A204.1 (cell line): ENCODE data around the gene RPS6KC1.
A peak's percentile ranks its signal among the peaks of the same experiment; 100 is the strongest.
"Not testable (repeated sequence)": the region's sequence is repeated elsewhere in the genome, so short reads cannot be mapped to it uniquely, and the experiment has no call there.

ENCODE experiments used
- FAIRE-seq: peaks from 2 replicates; lab custom pipeline; 2012; peaks lifted over from hg19 to GRCh38; lab: Jason Lieb, UNC

Gene RPS6KC1

DNA sequence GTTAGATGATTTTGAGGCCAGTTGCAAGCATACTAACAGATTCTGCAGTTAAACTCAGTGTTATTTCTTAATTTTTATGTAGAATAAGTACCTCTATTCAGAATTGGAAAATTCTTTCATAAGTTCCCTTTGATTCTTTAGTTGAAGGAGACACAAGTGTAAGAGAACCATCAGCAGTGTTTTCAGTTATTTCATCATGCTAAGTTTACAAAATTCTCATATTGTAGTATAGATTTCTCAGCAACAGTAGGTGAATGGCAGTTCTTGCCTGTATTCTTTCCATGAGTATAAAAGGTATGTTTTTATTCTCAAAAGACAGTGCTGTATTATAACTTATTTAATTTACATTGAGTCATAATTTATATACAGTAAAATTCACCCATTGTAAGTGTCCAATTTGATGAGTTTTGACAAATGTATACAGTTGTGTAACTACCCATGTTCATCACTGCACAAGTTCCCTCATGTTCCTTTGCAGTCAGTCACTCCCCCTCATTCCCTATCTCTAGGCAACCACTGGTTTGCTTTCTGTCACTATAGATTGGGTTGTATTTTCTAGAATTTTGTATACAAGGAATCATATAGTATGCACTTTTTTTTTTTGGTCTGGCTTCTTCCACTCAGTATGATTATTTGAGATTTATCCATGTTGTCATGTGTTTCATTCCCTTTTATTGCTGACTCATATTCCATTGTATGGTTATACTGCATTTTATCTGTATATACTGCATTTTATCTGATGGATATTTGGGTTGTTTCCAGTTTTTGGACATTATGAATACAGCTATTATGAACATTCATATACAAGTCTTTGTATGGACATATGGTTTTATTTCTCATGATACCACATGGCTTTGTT, 3.9 kb downstream of the RPS6KC1 start:
- no peak for FAIRE-seq

DNA sequence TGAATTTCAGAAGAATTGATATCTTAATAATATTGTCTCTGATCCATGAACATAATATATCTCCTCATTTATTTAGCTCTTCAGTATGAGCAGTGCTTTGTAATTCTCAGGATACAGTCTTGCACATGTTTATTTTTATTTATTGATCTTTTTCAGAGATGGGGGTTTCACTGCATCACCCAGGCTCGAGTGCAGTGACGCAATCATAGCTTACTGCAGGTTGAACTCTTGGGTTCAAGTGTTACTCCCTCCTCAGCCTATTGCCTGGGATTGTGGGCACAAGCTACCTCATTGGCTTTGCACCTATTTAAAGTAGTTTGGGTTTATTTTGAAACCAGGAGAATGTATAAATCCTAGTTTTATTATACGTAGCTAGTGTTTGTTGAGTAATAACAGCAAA, 4.7 kb downstream of the RPS6KC1 start:
- FAIRE-seq = no peak

DNA sequence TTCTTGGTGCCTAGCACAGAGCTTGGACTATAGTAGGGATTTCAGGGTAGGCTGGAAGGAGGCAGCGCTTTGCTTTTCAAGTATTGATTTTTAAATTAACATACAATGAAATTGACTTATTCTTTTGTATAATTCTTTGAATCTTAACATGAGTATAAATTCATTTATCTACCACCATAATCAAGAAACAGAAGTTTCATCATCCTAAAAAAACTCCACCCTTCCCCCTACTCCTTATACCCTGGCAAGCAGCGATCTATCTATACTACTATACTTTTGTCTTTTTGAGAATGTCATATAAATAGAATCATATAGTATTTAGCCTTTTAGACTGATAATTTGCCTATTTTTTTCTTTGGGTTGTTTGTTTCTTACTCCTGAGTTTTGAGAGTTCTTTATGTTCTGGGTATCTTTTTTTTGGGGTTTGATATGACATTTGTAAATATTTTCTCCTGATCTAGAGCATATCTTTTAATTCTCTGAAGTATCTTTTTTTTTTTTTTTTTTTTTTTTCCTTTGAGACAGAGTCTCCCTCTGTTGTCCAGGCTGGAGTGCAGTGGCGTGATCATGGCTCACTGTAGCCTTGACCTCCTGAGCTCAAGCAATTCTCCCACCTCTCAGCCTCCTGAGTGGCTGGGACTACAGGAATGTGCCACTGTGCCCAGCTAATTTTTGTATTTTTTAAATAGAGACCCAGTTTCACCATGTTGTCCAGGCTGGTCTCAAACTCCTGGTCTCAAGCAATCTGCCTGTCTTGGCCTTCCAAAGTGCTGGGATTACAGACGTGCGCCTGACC, 6.4 kb downstream of the RPS6KC1 start:
- FAIRE-seq = no peak

DNA sequence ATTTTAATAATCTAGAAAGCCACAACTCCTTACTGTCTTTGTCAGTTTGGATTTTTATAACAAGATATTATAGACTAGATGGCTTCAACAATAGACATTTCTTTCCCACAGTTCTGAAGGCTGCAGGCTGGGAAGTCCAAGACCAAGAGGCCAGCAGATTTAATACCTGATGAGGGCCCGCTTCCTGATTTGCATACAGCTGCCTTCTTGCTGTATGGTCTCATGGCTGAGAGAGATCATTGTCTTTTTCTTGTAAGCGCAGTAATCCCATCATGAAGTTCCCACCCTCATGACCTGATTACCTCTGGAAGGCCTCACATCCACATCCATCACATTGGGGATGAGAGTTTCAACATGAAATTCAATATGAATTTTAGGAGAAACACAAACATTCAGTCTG, 9.8 kb downstream of the RPS6KC1 start:
- no peak for FAIRE-seq

DNA sequence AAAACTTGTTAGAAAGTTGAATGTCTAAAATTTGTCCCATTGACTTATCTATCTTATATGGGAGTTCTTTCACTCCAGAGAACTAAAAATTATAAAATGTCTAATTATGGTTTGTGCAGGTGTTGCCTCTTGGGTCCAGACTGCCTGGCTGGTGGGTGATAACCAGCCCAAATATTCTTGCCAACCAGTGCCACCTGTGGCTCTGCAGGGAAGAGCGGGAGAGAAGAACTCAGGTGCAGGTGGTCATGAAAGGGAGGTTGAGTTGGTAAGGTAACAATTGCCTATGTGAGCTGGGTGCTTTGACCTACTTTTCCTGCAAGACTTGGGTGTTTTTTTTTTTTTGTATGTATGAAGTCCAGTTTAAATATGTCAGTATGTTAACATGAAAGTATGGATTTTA, 10.2 kb downstream of the RPS6KC1 start:
- no peak for FAIRE-seq

DNA sequence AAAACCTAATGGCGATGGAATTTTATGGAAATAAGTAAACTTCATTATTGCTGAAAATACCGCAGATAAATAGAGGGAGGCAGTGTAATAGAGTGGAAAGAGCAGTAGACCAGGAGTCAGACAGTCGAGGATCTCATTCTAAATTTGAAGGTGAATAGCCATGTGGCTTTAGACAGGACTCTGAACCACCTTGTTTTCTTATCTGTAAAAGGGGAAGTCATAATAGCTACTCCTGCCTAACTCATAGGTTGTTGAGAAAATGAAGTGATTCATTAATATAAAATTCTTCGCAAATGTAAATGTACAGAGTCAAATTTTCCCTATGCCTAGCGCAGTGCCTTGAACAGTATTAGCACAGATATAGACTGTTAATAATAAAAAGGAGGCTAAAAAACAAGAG, 14.8 kb downstream of the RPS6KC1 start:
- no peak for FAIRE-seq

DNA sequence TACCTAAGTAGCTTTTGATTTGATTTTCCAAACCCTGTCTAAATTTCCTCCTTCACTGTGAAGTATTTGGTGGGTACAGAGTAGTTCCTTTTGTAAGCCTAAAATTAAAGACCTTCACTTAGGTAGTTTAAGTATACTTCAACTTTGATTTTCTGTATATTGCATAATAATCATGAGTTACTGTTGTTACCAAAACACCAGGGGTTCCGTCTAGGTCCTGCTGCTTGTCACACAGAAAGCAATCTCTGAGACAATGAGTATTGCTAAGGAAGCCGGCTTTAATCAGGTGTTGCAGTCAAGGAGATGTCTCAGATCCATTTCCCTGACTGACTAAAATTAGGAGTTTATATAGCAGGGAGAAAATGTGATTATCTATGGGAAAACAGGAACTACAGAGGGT, 15.3 kb downstream of the RPS6KC1 start:
- no peak for FAIRE-seq

DNA sequence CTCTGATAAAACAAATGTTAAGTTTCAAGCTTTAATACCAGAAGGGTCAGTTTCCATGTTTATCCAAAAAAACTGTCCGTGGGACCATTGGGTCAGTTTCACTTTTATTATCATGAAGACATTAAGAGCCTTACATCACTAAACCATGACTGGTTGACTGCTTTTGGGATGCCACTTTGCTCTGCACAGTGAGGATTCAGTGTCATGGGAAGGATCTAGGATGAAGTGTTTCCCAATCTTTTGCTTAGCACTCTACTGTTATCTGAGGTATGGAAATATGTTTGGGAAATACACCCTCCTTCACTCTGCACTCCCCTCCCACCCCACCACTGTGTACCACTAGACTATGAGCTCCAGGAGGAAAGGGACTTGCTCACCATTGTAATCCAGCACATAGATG, 16.3 kb downstream of the RPS6KC1 start:
- FAIRE-seq = no peak

DNA sequence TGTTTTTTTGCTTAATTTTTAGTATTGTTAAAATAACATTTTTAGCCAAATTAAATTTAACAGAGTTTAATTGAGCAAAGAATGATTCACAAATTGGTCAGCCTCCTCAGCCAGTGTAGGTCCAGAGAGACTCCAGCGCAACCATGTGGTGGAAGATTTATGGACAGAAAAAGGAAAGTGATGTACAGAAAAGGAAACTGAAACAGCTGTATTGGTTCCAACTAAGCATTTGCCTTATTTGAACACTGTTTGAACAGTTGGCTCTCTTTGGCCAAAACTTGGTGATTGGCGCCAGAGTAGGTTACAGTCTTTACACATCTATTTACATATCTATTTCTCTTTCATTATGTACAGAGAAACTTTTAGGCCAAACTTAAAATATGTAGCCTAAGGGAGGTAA, 19.4 kb downstream of the RPS6KC1 start:
- peak; percentile 92 for FAIRE-seq

DNA sequence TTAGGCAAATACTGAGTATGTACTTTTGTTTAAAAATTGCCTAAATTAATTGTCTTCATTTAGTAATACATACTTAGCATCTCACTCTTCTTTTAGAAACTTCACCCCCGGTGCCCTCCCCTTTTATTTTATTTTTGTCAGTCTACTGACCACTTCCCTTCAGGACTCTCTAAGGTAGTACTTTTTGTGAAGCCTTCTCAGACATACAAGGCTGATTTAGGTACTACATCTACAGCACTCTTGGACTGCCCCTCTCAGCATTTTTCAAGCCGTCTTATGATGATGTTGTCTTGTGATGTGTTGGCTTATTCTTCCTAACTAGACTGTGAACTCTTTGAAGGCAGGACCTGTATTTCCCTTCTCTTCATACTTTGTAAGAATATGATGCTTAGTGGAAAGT, 24.7 kb downstream of the RPS6KC1 start:
- no peak for FAIRE-seq

DNA sequence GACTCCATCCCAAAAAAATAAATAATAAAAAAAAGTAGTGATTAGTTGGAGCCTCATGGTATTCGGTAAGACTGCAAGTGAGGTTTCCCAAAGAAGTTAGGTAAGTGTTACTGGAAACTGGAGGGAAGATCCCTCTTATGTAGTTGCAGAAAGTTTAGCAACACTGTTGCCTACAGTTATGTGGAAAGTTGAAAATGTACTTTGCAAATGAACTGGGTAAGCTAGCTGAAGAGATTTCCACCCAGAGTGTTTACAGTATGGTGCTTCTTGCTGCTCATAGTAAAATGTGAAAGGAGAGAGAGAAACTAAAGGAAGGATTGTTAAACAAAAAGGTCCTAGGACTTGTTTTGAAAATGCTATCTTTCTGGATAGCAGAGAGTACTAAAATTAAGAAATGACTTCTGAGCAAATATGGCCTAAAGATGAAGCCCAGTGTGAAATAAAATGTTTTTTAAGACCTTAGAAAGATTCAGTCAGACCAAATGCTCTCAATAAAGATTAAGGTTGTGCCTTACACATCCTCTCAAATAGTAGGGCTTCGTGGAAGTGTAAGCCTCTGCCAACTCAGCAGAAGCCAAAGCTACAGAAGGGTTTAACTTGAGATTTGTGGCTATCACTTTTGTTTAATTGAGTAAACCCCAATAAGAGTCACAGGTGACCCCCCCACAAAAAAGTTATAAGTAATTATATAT, 31.5 kb downstream of the RPS6KC1 start:
- FAIRE-seq = no peak

DNA sequence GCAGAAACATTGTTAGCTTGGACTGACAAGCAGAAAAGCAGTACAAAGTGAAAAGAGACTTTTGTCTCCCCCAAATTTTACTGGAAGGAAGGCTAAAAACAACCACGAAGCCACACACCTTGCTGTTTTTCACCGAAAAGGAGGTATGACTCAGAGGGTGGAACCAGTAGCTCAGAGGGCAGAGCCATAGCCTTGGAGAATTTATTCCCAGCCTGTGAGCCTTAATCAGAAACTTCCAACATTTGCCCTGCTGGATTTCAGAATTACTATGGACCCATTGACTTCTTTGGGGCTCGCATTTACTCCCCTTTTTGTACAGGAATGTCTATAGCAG, 32.0 kb downstream of the RPS6KC1 start:
- FAIRE-seq = no peak

DNA sequence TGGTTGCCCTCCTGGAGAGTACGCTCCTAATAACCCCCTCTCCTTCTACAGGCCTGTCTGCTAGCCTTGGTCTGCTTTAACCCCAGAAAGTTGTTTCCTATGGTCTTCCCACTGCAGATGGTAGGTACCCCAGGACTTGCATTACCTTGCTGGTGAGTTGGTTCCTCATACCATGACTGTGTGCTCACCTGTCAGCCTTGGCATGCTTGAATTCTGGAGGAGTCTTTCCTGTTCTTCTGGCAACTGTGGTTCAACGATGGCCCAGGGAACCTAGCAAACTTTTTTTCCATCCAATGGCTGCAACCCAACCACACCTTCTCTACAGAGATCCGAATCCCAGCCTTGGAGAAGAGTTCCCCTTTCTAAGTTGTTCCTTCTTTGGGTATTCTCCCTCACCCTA, 36.9 kb downstream of the RPS6KC1 start:
- no peak for FAIRE-seq

DNA sequence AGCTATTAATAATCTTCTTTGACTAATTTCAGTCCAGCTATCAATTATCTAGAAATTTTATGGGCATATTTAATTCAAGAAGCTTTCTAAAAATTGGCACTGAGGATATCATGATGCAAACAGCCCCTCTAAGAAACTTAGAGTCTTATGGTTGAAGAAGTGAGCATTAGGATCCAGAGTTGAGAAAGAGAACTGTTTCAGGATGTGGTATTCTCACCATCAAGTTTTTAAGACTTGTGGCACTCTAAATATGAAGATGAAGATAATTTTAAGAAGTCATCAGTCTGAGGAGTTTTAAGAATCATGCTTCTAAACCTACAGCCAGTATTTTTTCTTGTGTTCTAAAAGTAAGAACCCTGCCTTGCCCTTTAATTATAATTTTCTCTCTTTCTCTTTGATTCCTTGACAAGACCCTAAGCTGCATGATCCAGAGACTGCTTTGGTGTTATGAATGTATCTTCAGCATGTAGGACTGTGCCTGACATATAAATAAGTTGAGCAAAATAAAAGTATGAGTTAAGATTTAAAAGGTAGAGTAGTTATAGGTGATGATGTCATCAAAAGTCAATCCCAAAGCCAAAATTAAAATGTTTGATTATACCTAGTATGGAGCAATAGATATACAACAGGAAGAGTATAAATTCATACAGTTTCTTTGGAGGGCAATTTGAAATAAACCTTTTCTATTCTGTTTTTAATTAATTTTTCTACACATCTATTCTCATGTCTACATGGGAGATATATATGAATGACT, 39.1 kb downstream of the RPS6KC1 start:
- no peak for FAIRE-seq

DNA sequence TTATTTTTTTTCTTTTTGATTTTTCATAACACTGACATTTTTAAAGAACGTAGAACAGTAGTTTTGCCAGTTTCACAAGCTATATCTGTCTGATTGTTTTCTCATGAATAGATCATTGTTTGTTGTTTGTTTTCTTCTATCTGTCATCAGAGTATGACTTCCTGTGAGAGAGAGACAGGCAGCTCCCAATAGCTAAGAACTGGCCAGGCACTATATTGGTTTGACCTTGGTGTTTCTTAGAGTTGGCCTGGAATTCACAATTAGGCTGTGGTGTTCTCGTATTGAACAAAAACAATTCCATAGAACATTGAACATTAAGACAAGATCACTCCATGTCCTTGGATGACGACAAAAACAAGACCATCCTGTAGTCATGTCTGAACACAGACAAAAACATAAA, 43.4 kb downstream of the RPS6KC1 start:
- no peak for FAIRE-seq

DNA sequence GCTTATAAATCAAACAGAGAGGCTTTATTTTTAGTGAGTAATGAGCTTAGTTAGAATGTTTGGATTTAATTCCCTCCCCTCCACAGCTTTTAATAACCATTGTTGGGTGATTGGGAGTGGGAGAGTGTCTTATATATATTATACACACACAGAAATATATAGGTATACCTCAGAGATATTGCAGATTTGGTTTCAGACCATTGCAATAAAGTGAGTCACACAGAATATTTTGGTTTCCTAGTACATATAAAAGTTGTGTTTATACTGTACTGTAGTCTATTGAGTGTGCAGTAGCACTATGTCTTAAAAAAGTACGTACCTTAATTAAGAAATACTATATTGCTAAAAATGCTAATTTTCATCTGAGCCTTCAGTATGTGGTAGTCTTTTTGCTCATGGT, 44.4 kb downstream of the RPS6KC1 start:
- FAIRE-seq = no peak

DNA sequence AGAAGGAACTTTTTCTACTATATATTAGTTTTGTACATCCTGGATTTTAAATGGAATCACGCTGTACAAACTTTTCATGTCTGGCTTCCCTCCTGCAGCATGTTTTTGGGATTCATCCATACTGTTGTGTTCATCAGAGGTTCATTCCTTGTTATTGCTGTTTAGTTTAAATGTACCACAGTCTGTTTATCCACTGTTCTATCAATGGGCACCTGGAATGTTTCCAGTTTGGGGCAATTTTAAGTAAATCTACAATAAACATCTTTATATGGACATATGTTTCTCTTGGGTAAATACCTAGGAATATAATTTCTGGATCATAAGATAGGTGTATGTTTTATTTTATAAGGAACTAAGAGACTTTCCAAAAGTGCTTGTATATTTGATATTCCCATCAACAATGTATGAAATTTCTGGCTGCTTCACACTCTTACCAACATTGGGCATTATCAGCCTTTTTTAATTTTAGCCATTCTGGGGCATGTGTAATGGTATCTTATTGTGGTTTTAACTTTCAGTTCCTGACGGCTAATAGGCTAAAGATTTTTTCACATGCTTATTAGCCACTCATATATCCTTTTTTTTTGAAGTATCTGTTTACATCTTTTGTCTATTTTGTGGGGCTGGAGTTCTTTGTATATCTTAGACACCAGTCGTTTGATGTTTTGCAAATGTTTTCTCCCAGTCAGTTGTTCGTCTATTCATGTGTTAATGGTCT, 48.8 kb downstream of the RPS6KC1 start:
- FAIRE-seq = no peak

DNA sequence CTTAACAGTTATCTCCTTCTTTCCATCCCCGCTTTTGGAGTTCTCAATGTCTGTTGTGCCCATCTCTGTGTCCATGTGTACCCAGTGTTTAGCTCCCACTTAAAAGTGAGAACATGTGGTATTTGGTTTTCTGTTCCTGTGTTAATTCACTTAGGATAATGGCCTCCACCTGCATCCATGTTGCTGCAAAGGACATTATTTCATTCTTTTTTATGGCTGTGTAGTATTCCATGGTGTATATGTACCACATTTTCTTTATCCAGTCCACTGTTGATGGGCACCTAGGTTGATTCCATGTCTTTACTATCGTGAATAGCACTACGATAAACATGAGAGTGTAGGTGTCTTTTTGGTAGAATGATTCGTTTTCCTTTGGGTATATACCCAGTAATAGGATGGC, 49.5 kb downstream of the RPS6KC1 start:
- FAIRE-seq = not testable (repeated sequence)

DNA sequence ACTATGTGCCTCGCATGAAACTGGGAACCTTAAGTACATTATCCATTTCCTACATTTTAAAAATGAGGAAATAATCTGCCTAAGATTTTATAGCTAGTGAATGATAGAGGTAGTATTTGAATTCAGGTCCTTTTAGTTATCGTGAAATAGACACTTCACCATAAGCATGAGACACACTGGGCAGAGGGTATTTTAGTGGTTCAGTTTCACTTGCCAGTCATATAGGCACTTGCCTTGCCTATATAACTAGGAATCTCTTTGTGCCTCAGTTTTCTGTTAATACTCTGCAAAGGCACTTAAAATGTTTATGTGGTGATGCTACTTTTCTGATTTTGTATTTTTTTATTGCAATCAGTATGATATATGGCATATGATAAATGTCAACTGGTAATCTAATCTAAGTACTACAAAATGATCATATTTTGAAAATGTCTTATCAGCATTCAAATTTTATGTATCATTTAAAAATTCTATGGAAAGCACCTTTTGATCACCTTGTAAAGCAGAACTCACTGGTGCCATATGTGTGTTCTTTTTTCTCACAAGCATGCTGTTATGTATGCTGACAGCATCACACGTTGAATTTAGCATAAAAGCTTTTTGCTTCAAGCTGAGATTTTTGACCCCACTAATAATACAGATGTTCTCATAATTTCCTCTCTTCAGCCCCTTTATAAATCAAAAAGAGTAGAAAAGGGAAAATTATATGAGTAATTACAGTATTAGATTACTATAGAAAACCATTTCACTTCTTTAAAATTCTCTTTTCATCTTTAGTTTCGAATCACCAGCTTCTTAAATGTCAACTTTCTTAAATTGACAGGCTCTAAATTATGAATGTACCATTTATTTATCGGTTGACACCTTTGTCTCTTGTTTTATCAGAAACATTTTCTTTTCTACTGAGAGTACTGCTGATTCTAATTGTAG, 52.6 kb downstream of the RPS6KC1 start:
- FAIRE-seq = no peak

DNA sequence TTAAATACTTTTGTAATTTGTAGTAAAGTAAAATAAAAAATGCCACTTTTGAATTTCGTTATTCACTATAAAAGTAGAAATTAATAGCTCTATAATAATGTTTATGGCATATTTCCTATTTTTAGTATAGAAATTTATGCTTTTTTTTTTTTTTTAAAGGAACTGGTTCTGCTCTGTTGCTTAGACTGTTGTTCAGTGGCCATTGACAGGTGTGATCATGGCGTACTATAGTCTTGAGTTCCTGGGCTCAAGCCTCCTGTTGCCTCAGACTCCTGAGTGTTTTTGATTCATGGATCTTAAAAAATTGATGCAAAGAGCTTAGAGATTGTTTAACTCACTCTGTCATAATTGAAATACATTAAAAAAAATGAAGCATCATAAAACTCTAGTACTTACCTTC, 53.6 kb downstream of the RPS6KC1 start:
- no peak for FAIRE-seq

DNA sequence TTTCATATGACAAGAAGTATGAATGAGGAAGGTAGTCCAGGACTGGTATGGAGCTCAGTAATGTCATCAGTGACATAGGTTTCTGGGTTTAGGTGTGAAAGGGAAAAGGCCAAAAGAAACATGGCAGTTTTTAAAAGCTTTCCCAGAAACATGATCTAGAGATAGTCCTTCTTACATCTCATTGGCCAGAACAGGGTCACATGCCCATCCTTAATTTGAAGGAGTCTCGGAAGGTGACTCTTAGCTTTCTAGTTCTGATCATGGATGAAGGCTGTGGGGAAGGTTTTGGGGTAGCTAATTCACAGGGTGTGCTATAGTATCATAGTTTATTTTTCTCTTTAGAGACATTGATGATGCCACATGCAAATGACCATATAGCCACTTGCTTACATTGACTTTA, 55.3 kb downstream of the RPS6KC1 start:
- FAIRE-seq = no peak
